GM23338 (cell line): Measurements from ENCODE around the gene DYNLT3.

Experiments
- CREB1 ChIP-seq: fragments of 250-450 bp; sonication (Bioruptor Pico); IDR thresholded peaks from 2 replicates; pipeline ENCODE4 v1.5.0; 2020; ENCODE audit warnings: low read depth, mild to moderate bottlenecking, moderate library complexity
- EZH2 ChIP-seq: fragments of 200-600 bp; sonication (generic); IDR thresholded peaks from one replicate; pipeline ENCODE4 v1.8.0; 2017; ENCODE audit warnings: antibody characterized with exemption, mild to moderate bottlenecking, low read depth; ENCODE audit not compliant: unreplicated experiment
- EZH2phosphoT487 ChIP-seq: fragments of 200-600 bp; sonication (generic); IDR thresholded peaks from one replicate; pipeline ENCODE4 v1.8.1; 2018; ENCODE audit warnings: antibody characterized with exemption; ENCODE audit not compliant: unreplicated experiment
- JUNB ChIP-seq: IDR thresholded peaks from one replicate; pipeline ENCODE4 v1.6.1; 2016; ENCODE audit warnings: antibody characterized with exemption; ENCODE audit not compliant: unreplicated experiment
- NANOG ChIP-seq: IDR thresholded peaks from 2 replicates; pipeline ENCODE4 v1.6.1; 2016; ENCODE audit warnings: antibody characterized with exemption, borderline replicate concordance
- POLR2AphosphoS5 ChIP-seq: IDR thresholded peaks from 2 replicates; pipeline ENCODE4 v1.6.1; 2016; ENCODE audit warnings: antibody characterized with exemption, low read depth
- TF ChIP-seq, protein P1 (sequence below), 2 experiments: fragments of 200-600 bp in 1 of 2; sonication (generic) in 1 of 2; conservative IDR thresholded peaks; 2 replicates each; pipeline versions ENCODE4 v1.5.1 to v1.6.1; 2016 to 2017; ENCODE audit warnings: antibody characterized with exemption in 2 of 2, low read depth in 2 of 2, mild to moderate bottlenecking in 2 of 2, moderate library complexity in 1 of 2
- TF ChIP-seq, protein P2 (sequence below): IDR thresholded peaks from 2 replicates; pipeline ENCODE4 v1.6.1; 2016; ENCODE audit warnings: antibody characterized with exemption
- TF ChIP-seq, protein P3 (sequence below): IDR thresholded peaks from one replicate; pipeline ENCODE4 v1.6.1; 2018; ENCODE audit warnings: antibody characterized with exemption; ENCODE audit not compliant: unreplicated experiment

DNA sequence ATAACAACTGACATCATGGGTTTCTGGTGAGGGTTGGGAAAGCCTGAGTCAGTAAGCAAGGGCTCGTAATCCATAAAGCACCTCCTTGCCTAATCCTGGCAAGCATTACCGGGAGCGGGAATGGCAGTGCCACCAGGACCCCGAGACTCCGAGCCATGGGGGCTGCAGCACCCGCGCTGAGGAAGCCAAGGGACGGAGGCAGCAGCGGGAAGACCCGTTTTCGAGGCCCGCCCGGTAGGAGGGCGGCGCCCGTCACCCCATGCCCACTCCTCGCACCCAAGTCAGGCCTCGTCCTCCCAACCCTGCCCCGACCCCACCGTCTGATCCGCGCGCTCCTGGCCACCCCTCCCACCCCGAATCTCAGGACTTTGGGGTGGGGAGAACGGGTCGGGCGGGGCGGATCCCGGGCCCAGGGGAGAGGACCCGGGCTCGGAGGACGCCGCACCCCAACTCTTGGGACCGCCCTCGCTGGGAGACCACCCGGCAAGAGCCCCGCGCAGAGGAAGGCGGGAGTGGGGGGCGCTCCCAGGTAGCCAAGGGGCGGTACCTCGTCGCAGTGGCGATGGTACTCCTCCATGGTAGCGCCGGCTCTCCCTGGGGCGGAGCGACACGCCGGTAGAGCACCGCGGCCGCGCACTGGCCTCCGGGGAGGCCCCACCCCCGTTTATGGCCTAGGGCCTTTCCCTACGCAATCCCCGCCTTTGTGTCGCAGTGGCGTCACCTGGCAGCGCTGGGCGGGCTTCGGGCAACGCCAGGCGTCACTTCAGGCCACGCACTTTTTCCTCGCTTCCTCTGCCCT, at the start of gene DYNLT3:
- TF ChIP-seq, protein P1, sequence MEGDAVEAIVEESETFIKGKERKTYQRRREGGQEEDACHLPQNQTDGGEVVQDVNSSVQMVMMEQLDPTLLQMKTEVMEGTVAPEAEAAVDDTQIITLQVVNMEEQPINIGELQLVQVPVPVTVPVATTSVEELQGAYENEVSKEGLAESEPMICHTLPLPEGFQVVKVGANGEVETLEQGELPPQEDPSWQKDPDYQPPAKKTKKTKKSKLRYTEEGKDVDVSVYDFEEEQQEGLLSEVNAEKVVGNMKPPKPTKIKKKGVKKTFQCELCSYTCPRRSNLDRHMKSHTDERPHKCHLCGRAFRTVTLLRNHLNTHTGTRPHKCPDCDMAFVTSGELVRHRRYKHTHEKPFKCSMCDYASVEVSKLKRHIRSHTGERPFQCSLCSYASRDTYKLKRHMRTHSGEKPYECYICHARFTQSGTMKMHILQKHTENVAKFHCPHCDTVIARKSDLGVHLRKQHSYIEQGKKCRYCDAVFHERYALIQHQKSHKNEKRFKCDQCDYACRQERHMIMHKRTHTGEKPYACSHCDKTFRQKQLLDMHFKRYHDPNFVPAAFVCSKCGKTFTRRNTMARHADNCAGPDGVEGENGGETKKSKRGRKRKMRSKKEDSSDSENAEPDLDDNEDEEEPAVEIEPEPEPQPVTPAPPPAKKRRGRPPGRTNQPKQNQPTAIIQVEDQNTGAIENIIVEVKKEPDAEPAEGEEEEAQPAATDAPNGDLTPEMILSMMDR (conservative IDR thresholded peaks at IDR 0.05; ENCODE audit: low read depth in 2 of 2), result no peak
- TF ChIP-seq CREB1 (peak; percentile 84), POLR2AphosphoS5 (peak; percentile 63), EZH2 (no peak), JUNB (no peak), NANOG (no peak), EZH2phosphoT487 (no peak)
- TF ChIP-seq, protein P2, sequence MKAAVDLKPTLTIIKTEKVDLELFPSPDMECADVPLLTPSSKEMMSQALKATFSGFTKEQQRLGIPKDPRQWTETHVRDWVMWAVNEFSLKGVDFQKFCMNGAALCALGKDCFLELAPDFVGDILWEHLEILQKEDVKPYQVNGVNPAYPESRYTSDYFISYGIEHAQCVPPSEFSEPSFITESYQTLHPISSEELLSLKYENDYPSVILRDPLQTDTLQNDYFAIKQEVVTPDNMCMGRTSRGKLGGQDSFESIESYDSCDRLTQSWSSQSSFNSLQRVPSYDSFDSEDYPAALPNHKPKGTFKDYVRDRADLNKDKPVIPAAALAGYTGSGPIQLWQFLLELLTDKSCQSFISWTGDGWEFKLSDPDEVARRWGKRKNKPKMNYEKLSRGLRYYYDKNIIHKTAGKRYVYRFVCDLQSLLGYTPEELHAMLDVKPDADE, result no peak
- TF ChIP-seq, protein P3, sequence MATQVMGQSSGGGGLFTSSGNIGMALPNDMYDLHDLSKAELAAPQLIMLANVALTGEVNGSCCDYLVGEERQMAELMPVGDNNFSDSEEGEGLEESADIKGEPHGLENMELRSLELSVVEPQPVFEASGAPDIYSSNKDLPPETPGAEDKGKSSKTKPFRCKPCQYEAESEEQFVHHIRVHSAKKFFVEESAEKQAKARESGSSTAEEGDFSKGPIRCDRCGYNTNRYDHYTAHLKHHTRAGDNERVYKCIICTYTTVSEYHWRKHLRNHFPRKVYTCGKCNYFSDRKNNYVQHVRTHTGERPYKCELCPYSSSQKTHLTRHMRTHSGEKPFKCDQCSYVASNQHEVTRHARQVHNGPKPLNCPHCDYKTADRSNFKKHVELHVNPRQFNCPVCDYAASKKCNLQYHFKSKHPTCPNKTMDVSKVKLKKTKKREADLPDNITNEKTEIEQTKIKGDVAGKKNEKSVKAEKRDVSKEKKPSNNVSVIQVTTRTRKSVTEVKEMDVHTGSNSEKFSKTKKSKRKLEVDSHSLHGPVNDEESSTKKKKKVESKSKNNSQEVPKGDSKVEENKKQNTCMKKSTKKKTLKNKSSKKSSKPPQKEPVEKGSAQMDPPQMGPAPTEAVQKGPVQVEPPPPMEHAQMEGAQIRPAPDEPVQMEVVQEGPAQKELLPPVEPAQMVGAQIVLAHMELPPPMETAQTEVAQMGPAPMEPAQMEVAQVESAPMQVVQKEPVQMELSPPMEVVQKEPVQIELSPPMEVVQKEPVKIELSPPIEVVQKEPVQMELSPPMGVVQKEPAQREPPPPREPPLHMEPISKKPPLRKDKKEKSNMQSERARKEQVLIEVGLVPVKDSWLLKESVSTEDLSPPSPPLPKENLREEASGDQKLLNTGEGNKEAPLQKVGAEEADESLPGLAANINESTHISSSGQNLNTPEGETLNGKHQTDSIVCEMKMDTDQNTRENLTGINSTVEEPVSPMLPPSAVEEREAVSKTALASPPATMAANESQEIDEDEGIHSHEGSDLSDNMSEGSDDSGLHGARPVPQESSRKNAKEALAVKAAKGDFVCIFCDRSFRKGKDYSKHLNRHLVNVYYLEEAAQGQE, result no peak
